Tibial nerve (tissue), 4 donors: ENCODE results near the gene SYCE1. TPM values are rescaled to one million over a fixed set of nuclear protein-coding genes. Genes with fewer than 3 reads are reported as not detected.

Experiments
- DNase-seq, 2 donors: peaks; one replicate each; pipeline ENCODE4 v3.0.0-alpha.2; 2019; ENCODE audit warnings: low spot score in 2 of 2
- H3K27ac ChIP-seq, 4 donors: fragments of 200-600 bp; sonication (generic) in 3 of 4; one replicate each; pipeline ENCODE4 v1.5.1; 2017 to 2019; ENCODE audit warnings: mild to moderate bottlenecking in 1 of 4
- H3K27me3 ChIP-seq, 2 donors: fragments of 200-600 bp; sonication (generic) in 1 of 2; one replicate each; pipeline versions ENCODE4 v1.5.1 to v1.6.0; 2017 to 2019
- H3K36me3 ChIP-seq, 3 donors: fragments of 200-600 bp; sonication (generic); one replicate each; pipeline ENCODE4 v1.5.1; 2018 to 2019
- H3K4me1 ChIP-seq, 4 donors: fragments of 200-600 bp; sonication (generic) in 3 of 4; one replicate each; pipeline ENCODE4 v1.5.1; 2017 to 2019
- H3K4me3 ChIP-seq, 4 donors: fragments of 200-600 bp; sonication (generic) in 3 of 4; one replicate each; pipeline ENCODE4 v1.5.1; 2017 to 2019; ENCODE audit warnings: mild to moderate bottlenecking in 1 of 4, moderate library complexity in 1 of 4
- H3K9me3 ChIP-seq, 4 donors: fragments of 200-600 bp; sonication (generic) in 3 of 4; one replicate each; pipeline ENCODE4 v1.5.1; 2017 to 2019
- EP300 ChIP-seq, 2 donors: sonication (generic); formaldehyde crosslinking; IDR thresholded peaks; one replicate each; pipeline ENCODE4 v1.6.1; 2017; ENCODE audit warnings: antibody characterized with exemption in 2 of 2, mild to moderate bottlenecking in 1 of 2
- POLR2A ChIP-seq, 2 donors: fragments of 450-650 bp; IDR thresholded peaks; one replicate each; pipeline ENCODE4 v1.6.1; 2017; ENCODE audit warnings: antibody characterized with exemption in 2 of 2, mild to moderate bottlenecking in 2 of 2, moderate library complexity in 2 of 2
- WGBS, 2 donors: methylation state at CpG; one replicate each; pipeline ENCODE4 v1.1.5; 2018; 5-methylcytosine and 5-hydroxymethylcytosine counted together
- total RNA-seq, 4 donors: library from RNA; depleted of rRNA; stranded (reverse); fragments of >200 nt; gene quantifications; one replicate each; pipeline ENCODE4 v1.1.0, GENCODE V29; 2016
- TF ChIP-seq, protein P1 (sequence below), 5 experiments: fragments of 200-600 bp in 3 of 5; fragments of 450-650 bp in 2 of 5; sonication (generic) in 3 of 5; IDR thresholded peaks; one replicate each; pipeline ENCODE4 v1.5.1; 2016 to 2019; ENCODE audit warnings: antibody characterized with exemption in 5 of 5, mild to moderate bottlenecking in 3 of 5, moderate library complexity in 2 of 5

Gene SYCE1
- total RNA-seq, 4 donors from 2014 or later, result 3.5 TPM; not detected in 3

DNA sequence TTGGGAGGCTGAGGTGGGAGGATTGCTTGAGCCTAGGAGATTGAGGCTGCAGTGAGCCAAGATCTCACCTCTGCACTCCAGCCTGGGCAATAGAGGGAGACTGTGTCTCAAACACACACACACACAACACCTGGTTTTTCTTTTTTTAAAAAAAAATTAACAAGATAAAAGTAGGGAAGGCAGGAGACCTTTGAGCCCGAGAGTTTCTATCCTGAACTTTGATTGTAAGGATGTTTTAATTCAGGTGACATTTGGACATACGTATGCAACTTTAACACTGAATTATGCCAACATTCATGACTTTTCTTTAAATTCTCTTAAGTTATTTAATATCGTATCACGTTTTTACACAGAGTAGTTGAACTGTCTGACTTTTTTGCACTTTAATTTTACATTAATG is 49.9 kb downstream of the SYCE1 start:
- no peak for TF ChIP-seq POLR2A (IDR thresholded peaks at IDR 0.05)
- TF ChIP-seq EP300 (IDR thresholded peaks at IDR 0.05), result no peak
- TF ChIP-seq, protein P1, sequence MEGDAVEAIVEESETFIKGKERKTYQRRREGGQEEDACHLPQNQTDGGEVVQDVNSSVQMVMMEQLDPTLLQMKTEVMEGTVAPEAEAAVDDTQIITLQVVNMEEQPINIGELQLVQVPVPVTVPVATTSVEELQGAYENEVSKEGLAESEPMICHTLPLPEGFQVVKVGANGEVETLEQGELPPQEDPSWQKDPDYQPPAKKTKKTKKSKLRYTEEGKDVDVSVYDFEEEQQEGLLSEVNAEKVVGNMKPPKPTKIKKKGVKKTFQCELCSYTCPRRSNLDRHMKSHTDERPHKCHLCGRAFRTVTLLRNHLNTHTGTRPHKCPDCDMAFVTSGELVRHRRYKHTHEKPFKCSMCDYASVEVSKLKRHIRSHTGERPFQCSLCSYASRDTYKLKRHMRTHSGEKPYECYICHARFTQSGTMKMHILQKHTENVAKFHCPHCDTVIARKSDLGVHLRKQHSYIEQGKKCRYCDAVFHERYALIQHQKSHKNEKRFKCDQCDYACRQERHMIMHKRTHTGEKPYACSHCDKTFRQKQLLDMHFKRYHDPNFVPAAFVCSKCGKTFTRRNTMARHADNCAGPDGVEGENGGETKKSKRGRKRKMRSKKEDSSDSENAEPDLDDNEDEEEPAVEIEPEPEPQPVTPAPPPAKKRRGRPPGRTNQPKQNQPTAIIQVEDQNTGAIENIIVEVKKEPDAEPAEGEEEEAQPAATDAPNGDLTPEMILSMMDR (IDR thresholded peaks at IDR 0.05), result no peak
- peaks cover 0 to 8% (median 0%) of the 10 kb centered on the region in 4 donors for H3K9me3 ChIP-seq
- 71 to 77% methylated on average over 4 of the region's 4 CpGs for WGBS, 2 donors
- H3K27ac ChIP-seq, result no peak overlapping the region
- no peaks in the 10 kb centered on the region for H3K27me3 ChIP-seq
- peaks cover 0 to 4% (median 0%) of the 10 kb centered on the region in 4 donors for H3K4me1 ChIP-seq
- no peak for DNase-seq
- no peak overlapping the region for H3K4me3 ChIP-seq
- H3K36me3 ChIP-seq, result peaks cover 0 to under 1% (median 0%) of the 10 kb centered on the region in 3 donors

DNA sequence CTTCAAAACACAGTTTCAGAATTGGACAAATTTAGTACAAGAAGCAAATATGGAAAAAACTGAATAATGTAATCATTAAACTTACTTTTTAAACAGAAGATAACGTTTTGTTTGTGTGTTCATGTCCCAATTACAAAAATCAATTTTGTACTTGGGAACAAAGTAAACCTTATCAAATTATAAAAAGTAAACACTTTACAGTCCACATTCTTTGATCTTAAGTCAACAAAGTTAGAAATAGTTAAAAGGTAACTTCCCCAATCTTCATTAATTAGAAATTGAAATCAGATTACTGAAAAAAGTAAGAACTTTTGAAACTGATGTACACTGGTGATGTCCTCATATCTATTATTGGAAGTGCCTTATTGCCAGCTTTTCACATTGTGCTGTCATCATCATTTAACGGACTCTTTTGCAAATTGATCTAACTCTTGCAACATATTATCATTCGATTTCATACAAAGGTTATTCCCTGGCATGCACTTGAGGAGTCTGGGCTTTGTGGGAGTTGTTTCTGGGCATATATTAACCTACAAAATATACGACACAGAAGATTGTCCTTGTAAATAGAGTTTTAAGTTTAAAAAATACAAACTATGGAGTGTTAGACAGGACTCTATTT is 53.4 kb downstream of the SYCE1 start:
- no peak overlapping the region for H3K4me3 ChIP-seq
- WGBS, 2 donors, result 54 to 66% methylated on average over 4 of the region's 4 CpGs
- no peaks in the 10 kb centered on the region for H3K4me1 ChIP-seq
- TF ChIP-seq EP300 (IDR thresholded peaks at IDR 0.05) (no peak), POLR2A (IDR thresholded peaks at IDR 0.05) (no peak)
- TF ChIP-seq, protein P1 (IDR thresholded peaks at IDR 0.05), result no peak
- peaks cover 0 to 23% (median 0%) of the 10 kb centered on the region in 4 donors for H3K9me3 ChIP-seq
- H3K27me3 ChIP-seq, result no peaks in the 10 kb centered on the region
- no peak for DNase-seq
- H3K36me3 ChIP-seq, result peaks cover 0 to 7% (median 0%) of the 10 kb centered on the region in 3 donors
- H3K27ac ChIP-seq, result no peak overlapping the region

DNA sequence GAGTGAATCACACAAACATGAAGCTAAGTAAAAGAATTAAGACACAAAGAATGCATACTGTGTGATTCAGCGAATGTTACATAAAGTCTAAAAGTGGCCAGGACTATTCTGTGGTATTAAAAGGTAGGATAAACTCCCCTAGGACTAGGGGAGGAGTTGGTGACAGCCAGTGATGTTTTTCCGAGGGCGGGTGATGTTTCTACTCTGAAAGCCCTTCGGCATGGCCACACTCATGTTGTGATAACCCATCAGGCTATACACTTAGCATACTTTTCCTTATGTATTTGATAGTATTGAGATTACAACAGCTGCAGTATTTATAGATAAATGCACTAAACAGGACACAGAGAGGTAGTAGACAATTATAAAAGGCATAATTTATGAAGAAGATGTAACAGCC is 54.0 kb downstream of the SYCE1 start:
- no peaks in the 10 kb centered on the region for H3K4me1 ChIP-seq
- WGBS, 2 donors, result 73 to 79% methylated on average over 4 of the region's 4 CpGs
- peaks cover 0 to 25% (median 0%) of the 10 kb centered on the region in 4 donors for H3K9me3 ChIP-seq
- DNase-seq, result no peak
- no peak overlapping the region for H3K4me3 ChIP-seq
- peaks cover 0 to 9% (median 0%) of the 10 kb centered on the region in 3 donors for H3K36me3 ChIP-seq
- H3K27ac ChIP-seq, result no peak overlapping the region
- no peaks in the 10 kb centered on the region for H3K27me3 ChIP-seq
- no peak for TF ChIP-seq EP300 (IDR thresholded peaks at IDR 0.05)
- TF ChIP-seq, protein P1 (IDR thresholded peaks at IDR 0.05), result no peak
- no peak for TF ChIP-seq POLR2A (IDR thresholded peaks at IDR 0.05)

DNA sequence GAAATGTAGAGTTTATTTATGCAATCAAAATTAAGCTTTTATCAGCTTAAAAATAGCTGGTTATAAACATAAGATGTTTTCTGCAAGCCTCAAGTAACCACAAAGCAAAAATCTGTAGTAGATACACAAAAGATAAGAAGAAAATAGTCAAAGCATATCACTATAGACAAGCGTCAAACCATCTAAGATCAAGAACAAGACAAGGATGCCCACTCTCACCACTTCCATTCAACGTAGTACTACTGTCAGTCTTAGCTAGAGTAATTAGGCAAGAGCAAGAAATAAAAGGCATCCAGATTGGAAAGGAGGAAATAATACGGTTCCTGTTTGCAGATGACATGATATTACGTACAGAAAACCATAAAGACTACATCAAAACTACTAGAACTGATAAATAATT is 55.7 kb downstream of the SYCE1 start:
- WGBS, 2 donors, result 80 to 84% methylated on average over 4 of the region's 4 CpGs

More for the DNA sequence above, 55.7 kb downstream of the SYCE1 start:
- peaks cover 0 to 12% (median 0%) of the 10 kb centered on the region in 3 donors for H3K36me3 ChIP-seq
- no peaks in the 10 kb centered on the region for H3K27me3 ChIP-seq
- DNase-seq, result no peak
- no peak overlapping the region for H3K27ac ChIP-seq
- peaks cover 0 to 27% (median 0%) of the 10 kb centered on the region in 4 donors for H3K9me3 ChIP-seq
- no peaks in the 10 kb centered on the region for H3K4me1 ChIP-seq
- H3K4me3 ChIP-seq, result no peak overlapping the region
- TF ChIP-seq EP300 (IDR thresholded peaks at IDR 0.05) (no peak), POLR2A (IDR thresholded peaks at IDR 0.05) (no peak)
- TF ChIP-seq, protein P1 (IDR thresholded peaks at IDR 0.05), result no peak

Other genes starting within 250 kb of the SYCE1 start
- 1 to 10 TPM in 2 of 4 donors, under 1 TPM in 1, not detected in 1; 0.60 to 4.4 (median 1.2) TPM for gene CALY, start 228.7 kb downstream of the SYCE1 start, total RNA-seq
- gene PRAP1, start 218.2 kb downstream of the SYCE1 start, total RNA-seq, result 10 to 100 TPM in 3 of 4 donors, 1 to 10 TPM in 1; 9.8 to 29.4 (median 16.6) TPM
- gene FUOM, start 207.6 kb downstream of the SYCE1 start, total RNA-seq, result 10 to 100 TPM; 44.1 to 59.4 (median 49.3) TPM
- gene ECHS1, start 192.2 kb downstream of the SYCE1 start, total RNA-seq, result 100 to 1,000 TPM in 1 of 4 donors, 10 to 100 TPM in 3; 70.5 to 104 (median 76.4) TPM
- 10 to 100 TPM; 15.3 to 26.7 (median 18.4) TPM for gene PAOX, start 186.3 kb downstream of the SYCE1 start, total RNA-seq
- 10 to 100 TPM; 28.7 to 65.7 (median 34.7) TPM for gene MTG1, start 171.4 kb downstream of the SYCE1 start, total RNA-seq
- not detected for gene SPRN, start 141.0 kb downstream of the SYCE1 start, total RNA-seq
- 1 to 10 TPM; 4.8 to 8.1 (median 6.1) TPM for gene SCART1, start 111.6 kb downstream of the SYCE1 start, total RNA-seq
- 1 to 10 TPM in 2 of 4 donors, under 1 TPM in 2; 0.30 to 7.0 (median 0.82) TPM for gene CYP2E1, start 38.2 kb downstream of the SYCE1 start, total RNA-seq
- gene FRG2B, start 61.2 kb upstream of the SYCE1 start, total RNA-seq, result not detected